GM21786 (cell line): Measurements from ENCODE around the gene PSMC3.

Experiments used
- ATAC-seq: cut with Tn5 transposase; IDR thresholded peaks from one replicate; pipeline ENCODE4 v1.9.1; 2021; ENCODE audit not compliant: unreplicated experiment

PSMC3 gene

GRCh38 chr11:47413908-47414684, 12.1 kb downstream of the PSMC3 start:
- ATAC-seq, result no peak

- ATAC-seq, result no peak
Measured at GRCh38 chr11:47413351-47413750, 12.9 kb downstream of the PSMC3 start.

- no peak for ATAC-seq
Measured at GRCh38 chr11:47411884-47412746, 14.1 kb downstream of the PSMC3 start.

- ATAC-seq, result no peak
Measured at GRCh38 chr11:47410370-47411264, 15.6 kb downstream of the PSMC3 start.

GRCh38 chr11:47409440-47410369, 16.5 kb downstream of the PSMC3 start:
- no peak for ATAC-seq

- ATAC-seq, result no peak
Measured at GRCh38 chr11:47408598-47409439, 17.4 kb downstream of the PSMC3 start.

- peak; percentile 81 for ATAC-seq
Measured at GRCh38 chr11:47407746-47408590, 18.3 kb downstream of the PSMC3 start, which contains the start of gene SLC39A13. TSS of gene SLC39A13 (plus strand) at chr11:47408590. CDS start at chr11:47410095, 1,505 bp downstream.

- no peak for ATAC-seq
Measured at GRCh38 chr11:47406896-47407745, 19.1 kb downstream of the PSMC3 start.

- ATAC-seq, result no peak
Measured at GRCh38 chr11:47403571-47403970, 22.7 kb downstream of the PSMC3 start.

GRCh38 chr11:47403135-47403534, 23.1 kb downstream of the PSMC3 start:
- ATAC-seq, result no peak

- peak; percentile 89 for ATAC-seq
Measured at GRCh38 chr11:47400768-47401279, 25.4 kb downstream of the PSMC3 start.

- ATAC-seq, result peak; percentile 47
Measured at GRCh38 chr11:47399860-47400767, 26.1 kb downstream of the PSMC3 start.

- ATAC-seq, result no peak
Measured at GRCh38 chr11:47398551-47398950, 27.7 kb downstream of the PSMC3 start.

- no peak for ATAC-seq
Measured at GRCh38 chr11:47398011-47398410, 28.2 kb downstream of the PSMC3 start.

- no peak for ATAC-seq
Measured at GRCh38 chr11:47396049-47396320, 30.3 kb downstream of the PSMC3 start.
